NCI-H526 treated with DMSO at 0.1 percent for 48 hours (cell line): Measurements from ENCODE around the gene DNAJC25.
A peak's percentile ranks its signal among the peaks of the same experiment; 100 is the strongest.

Experiments
- DNase-seq: peaks from one replicate; lab custom pipeline; 2025; lab: John Stamatoyannopoulos, UW

DNAJC25 gene

DNA sequence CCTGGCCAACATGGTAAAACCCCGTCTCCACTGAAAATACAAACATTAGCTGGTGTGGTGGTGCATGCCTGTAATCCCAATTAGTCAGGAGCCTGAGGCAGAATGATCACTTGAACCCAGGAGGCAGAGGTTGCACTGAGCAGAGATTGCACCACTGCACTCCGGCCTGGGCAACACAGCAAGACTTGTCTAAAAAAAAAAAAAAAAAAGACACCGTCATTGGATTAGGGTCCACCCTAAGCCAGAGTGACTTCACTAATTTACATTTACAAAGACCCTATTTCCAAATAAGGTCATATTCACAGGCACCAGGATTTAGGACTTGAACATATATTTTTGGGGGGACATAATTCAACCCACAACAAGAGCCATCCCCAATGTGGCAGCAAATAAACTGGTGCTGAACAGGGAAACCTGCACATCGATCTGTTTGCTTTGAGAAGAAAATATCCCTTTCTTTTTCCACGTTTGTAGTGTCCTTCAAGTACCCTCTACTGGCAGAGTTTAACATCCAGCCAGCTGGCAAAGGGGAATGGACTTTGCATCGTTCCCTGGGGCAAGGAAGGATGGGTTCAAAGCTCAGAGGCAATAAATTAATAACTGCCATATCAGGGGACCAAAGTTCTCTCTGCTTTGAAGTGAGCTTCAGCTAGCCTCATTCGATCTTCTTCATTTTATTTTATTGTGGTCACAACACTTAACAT, 3.7 kb upstream of the DNAJC25 start:
- DNase-seq = no peak

DNA sequence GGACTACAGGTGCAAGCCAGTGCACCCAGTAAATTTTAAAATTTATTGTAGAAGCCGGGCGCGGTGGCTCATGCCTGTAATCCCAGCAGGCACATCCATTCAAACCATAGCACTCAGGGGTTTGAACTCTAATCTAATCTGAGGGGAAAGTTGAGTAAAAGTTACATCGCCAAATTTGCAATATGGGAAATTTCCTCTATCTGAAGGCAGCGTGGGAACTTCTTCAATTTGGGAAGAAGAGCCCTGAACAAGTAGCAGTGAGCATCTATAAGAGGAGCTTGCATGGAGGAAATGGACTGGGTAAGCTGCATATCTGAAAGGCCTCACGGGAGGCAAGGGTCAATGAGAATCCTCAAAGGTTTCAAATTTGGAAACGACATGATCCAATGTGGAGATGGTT, 2.7 kb upstream of the DNAJC25 start:
- no peak for DNase-seq

DNA sequence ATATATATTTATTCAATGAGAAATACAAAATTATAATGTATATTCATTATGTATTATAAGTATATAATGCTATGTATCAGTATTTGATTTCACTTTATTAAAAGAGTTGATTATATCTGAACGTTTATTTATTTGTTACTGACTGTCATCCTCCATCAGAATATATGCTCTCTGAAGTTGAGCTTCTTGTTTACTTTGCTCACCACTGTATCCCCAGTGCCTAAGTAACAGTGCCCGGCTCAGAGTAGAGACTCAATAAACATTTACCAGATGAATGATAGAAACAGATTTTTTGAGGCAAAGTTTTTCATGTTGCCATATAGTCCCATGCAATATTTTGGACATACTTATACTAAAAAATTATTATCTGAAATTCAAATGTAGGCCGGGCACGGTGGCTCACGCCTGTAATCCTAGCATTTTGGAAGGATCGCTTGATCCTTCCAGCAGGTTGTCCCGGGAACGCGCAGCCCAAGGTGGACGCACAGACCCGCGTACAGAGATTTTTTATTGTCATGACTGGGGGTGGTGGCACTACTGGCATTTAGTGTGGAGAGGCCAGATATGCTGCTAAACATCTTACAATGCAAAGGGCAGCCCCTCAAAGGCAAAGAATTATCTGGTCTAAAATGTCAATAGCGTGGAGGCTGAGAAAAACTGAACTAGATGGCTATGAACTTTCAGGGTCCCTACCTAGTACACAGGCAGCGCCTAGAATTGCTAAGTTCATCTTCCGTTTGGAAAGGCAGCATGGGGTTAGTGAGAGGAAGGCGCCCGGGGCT, 761 bp upstream of the DNAJC25 start:
- no peak for DNase-seq

DNA sequence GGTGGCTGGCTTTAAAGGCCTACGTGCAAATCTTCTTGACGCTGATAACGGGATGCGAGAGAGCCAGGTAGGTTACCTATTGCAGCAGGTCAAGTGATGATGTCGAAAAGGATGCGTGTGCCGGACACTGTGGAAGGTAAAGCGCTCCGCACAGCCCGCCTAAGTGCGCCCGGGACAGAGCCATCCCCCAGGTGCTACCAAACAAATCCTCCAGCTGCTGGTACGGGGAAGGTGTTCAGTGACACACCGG, 245 bp upstream of the DNAJC25 start:
- no peak for DNase-seq

DNA sequence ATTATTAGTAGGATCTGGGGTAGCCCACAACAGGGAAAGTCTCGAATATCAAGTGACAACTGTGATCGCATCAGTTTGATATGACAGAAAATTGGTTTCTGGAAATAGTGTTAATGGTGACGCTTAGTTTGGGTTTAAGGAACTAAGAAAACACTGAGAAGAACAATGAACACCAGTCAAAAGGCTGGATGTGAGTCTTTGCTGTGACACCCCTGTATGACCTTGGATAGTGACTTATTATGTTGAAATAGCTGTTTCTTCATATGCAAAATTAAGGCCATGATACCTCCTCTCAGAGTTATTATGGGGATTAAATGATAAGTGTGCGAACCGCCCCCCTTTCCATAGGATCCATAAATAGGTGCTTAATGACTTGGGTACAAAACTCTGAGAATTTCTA, 926 bp downstream of the DNAJC25 start:
- no peak for DNase-seq

DNA sequence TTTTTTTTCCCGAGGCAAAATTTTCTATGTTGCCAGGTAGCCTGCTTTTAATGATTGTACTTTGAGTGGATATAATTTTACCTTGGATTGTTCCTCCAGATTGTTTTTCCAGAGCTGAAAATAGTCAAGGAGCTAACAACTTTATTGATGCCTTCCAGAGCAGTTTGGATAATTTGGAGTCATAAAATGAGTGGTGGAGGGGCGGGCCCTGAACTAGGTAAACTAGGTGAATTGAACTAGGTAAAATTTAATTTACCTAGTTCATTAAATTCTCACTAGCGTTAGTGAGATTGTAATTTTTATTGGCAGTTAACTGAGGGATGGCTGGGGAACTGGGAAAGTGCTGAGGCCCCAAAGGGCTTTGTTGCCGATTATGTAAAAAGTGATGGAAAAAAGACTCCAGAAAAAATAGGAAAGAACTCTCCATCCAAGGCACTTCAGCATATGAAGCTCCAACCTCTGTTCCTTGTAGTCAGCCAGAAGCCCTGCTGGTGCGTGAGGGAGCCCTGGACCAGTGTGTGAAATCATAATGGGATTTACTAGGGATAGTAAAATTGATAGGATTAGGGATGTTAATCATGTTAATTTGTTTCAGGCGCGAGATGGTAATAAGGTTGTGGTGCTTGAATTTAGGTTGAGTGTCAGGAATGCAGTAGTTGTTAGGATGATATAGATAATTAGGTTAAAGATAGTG, 1.7 kb downstream of the DNAJC25 start:
- DNase-seq = no peak

DNA sequence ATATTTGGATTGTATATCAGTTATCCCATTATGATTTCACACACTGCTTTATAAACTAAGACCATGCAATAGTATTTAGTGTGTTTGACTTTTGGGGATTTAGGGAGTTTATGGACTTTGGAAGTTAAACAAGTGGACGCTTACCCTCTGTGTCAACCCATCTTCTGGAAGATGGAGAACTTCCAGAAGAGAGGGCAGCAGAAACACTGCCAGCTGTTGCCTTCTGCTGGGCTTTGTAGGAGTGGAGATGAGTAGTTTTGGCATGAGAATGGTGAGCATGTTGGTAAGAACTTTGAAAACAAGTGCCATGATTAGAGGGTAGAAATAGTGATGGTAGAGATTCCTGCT, 2.2 kb downstream of the DNAJC25 start:
- no peak for DNase-seq

DNA sequence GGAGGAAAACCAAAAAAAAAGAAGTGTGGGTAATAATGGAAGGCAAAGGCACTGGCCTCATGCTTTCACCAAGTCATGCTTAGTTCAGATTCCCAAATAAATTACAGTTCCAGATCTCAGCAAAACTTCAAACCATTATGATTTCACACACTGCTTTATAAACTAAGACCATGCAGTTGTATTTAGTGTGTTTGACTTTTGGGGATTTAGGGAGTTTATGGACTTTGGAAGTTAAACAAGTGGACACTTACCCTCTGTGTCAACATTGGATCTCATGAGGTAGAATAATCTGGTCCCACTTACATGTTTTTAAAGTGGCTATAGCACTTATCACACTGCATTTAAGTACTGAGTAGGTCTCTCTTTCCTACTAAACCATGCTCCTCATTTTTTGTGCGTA, 3.7 kb downstream of the DNAJC25 start:
- no peak for DNase-seq

DNA sequence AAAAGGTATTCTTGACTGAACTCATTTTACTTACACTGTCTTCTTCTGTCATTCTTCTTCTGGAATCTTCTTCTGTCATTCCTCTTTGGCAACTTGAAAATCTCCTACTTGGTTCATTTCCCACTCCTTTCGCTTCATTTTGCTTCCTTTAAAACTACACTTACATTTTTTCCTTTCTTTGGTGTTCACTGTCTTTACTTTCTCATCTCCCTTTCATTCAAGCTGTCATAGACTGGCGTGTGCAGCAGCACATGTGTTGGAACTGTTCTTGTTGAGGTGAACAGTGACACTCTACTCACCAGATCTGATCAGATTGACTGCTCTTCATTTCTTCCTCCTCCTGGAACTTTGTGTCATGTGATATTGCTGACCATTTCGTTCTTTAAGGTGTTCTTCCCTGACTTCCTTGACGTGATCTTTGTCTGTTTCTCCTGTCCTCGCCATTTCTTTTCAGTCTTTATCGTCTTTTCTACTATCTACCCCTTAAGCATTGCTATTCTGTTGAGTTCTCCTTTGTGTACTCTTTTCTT, 6.4 kb downstream of the DNAJC25 start:
- no peak for DNase-seq

DNA sequence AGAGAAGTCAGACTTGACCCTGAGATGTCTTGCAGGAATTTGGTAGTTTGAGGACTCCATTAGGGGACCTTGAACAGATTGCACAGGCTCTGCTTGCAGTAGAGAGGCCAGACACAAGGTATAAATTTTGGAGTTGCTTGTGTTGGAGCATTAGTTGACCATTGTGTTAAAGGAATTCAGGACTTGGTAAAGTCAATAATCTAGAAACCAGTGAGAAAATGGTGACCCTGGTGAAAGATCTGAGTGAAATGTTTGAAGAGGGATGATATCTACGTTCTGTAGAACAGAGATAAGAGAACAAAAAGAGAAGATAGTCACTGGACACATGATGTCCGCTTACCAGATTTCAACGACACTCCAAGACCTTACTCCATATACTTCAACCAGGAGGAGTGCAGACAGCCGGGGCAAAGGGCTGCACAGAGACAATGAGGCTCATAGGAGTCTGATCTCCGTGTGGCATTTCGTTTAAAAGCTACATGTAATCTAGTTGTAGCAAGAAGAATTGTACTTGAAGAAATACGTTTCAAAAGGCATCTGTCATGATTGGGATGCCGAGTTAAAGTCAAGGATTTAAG, 13.2 kb downstream of the DNAJC25 start:
- no peak for DNase-seq

DNA sequence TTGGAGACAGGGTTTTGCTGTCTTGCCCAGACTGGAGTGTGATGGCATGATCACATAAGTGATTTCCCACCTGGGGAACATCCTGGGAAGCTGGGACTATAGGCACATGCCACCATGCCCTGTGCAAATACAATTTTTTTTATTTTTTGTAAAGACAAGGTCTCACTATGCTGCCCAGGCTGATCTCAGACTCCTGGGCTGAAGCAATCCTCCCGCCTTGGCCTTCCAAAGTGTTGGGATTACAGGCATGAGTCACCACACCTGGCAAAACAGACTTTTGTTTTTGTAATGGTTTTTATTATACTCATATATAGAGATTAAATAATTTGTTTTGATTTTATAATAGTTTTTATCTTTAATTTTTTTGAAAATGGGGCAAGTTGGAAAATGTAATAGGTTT, 14.7 kb downstream of the DNAJC25 start:
- DNase-seq = no peak

DNA sequence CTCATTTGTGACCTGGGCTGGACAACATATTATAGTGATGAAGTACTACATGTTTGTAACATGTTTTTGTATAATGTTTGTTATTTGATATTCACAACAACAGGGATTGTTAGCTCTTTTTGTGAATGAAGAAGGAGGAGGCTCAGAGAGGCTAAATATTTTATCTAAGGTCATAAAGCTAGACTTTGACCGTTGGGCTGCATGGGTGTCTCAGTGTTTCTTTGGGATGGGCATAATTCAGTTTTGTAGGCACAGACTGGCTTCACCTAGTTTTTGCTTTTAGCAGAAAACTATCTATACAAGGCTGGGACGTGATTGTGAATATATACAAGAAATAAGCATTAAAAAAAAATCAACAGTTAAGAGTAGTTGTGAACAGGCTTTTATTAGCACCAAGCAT, 15.3 kb downstream of the DNAJC25 start:
- DNase-seq = no peak

DNA sequence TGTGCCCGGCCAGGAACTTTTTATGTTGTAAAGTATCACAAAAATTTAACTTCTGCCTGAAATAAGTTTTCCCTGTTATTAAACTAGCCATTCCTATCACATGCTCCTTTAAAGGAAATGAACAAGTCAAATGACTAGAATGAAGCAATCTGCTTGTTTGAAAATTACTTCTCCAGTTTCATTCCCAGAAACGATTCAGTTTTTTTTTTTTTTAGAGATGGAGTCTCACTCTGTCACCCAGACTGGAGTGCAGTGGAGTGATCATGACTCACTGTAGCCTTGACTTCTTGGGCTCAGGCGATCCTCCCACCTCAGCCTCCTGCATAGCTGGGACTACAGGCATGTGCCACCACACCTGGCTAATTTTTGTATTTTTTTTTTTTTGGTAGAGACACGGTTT, 16.9 kb downstream of the DNAJC25 start:
- DNase-seq = no peak

DNA sequence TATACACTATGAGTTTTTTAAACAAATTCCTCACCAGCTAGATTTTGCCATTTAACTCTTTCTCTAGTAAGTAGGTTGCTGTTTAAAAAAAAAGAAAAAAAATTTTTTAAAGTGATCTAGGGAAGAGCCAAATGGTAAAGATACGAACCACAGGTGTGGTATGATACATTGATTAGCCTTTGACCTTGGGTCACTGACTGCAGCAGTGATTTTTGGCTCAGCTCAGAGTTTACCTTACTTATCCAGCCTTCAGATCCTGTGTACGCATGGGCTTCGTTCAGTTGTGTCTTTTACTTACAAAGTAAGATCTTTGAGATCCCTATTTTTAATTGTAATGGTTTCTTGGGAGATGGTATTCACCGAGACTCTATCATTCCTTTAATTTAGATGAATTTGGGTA, 17.9 kb downstream of the DNAJC25 start:
- no peak for DNase-seq

DNA sequence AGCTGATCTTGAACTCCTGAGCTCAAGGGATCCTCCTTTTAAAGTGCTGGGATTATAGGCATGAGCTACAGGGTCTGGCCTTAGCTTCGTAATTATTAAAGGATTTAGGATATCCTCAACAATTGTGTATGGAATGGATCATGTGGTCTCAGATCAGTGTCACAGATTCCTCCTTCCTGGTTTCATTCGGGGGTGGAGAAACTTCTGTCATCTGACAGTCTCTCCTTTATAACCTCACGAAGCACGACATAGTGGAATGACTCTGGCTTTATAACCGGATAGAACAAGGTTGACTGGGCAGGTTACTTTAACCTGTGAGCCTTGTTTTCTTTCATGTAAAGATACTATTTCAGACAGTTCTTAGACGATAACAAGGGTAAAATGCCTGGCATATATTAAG, 25.9 kb downstream of the DNAJC25 start:
- DNase-seq = no peak

DNA sequence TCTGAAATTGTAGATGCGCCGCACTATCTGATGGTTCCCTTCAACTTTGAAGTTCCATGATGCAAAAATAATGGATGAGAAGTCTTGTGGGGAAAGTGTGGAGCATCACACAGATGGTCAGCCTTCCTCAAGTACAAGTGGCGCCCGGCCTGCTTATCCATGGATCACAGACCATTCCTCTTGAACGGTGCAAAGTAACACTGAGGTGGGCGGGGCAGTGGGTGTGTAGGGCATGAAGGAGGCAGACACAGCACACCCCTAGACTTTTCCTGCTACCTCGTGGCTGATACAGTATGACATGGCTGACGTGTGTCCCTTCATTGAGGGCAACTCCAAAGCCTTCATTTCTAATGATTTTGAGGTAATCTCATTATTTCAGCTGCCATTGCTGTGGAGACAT, 27.8 kb downstream of the DNAJC25 start:
- no peak for DNase-seq

DNA sequence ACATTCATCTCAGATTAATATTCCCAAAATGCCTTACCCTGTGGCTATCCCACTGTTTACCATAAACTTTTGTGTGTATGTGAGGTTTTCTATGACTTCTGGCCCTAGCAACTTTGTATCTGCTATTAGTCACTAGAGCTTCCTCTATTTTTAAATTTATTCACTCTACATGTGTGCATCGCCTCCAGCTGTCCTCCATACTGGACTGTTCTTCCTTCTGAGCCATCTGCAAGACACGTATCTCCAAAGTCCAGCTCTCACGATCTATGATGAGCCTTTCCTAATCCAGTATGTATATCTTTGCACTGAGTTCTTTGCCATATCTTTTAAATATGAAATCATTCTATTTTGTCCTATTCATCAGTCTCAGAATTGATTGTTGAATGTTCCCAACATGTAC, 28.6 kb downstream of the DNAJC25 start:
- no peak for DNase-seq

DNA sequence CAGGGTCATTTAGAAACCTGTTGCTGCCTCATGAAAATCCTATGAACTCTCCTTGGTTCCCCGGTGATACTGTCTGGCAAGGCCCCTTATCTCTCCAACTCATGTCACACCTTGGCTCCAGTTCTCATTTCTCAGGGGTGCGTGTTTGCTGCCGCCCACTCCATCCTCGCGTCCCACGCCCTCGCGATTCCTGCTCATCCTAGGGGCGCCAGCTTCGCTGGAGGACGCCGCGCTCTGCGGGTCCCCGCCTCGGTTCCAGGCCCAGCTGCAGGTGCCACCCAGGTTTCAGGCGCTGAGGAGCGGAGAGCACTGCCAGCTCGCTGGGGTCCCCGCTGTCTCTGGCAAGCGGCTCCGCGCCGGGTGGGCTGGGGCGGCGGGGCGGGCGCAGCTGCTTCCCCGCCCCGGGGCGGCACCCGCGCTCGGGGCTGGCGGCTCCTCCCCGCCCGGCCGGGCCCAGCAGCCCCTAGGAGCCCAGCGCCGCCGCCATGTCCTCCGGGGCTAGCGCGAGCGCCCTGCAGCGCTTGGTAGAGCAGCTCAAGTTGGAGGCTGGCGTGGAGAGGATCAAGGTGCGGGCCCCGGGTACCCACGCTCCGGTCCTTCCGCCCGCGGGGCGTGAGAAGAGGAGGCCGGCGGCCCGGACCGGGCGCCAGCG, 30.1 kb downstream of the DNAJC25 start, which contains the start of gene GNG10:
Gene GNG10 (plus strand): TSS at position 456 of the 652 bp plus-strand sequence. CDS start 30 bp downstream, at position 486.
- peak; percentile 7 for DNase-seq

DNA sequence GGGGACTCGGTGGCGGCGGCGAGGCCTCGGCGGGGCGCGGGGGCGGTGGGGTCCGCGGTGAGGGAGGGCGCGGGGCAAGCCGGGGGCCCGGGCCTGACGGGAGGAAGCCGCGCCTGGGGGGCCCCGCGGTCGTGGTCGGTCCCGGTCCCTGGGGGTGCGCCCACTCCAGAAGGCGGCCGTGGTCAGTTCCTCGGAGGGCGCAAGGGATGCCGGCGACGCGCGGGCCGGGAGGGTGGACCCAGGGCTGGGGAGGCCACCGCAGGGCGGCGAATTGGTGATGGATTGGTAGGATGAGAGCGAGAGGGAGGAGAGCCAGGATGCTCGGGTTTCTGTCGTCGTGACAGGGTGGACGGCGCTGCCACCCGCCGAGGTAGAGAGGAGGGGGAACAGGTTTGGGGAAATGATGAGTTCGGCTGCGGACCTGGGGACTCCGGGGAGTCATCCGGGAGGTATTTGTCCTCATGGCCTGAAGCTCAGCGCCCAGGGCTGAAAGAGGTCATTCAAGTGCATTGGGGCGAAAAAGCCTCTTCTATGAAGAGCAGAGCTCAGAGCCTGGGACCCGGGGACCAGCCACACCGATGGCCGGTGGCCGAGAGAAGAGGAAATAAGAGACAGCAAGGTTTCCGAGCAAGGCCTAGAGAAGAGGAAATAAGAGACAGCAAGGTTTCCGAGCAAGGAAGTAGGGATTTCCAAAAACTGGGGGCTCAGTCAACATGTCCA, 30.8 kb downstream of the DNAJC25 start:
- no peak for DNase-seq

DNA sequence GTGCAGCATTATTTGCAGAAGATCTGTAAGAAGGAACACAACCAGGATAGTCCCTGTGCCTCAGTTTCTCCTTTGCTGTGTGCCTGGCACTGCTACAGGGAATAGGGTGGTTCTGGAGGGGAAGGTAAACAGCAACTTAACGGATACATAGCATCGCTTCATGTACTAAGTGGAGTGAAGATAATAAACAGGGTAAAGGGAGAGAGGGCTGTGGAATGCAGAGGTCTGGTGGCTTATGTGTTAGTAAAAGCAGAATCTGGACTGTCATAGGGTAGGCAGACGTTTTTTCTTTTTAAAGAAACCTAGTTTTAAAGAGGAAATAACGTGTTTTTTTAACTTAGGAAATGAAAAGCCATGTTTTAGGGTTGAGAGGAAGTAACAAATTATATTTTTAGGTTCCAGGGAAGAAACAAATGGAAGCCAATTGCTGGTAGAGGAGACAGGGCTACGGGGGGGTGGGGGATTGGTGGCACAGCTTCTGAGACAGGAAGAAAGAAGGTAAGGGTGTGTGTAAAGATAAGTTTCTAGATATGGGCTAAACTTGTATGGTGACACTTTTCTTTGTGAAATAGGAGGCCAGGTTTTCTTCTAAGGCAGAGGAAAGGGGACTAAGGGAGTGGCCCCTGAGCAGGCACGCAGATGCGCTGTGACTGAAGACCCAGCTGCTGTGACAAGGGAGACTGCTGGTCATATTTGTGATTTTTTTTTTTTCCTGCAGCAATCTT, 31.6 kb downstream of the DNAJC25 start:
- DNase-seq = no peak

DNA sequence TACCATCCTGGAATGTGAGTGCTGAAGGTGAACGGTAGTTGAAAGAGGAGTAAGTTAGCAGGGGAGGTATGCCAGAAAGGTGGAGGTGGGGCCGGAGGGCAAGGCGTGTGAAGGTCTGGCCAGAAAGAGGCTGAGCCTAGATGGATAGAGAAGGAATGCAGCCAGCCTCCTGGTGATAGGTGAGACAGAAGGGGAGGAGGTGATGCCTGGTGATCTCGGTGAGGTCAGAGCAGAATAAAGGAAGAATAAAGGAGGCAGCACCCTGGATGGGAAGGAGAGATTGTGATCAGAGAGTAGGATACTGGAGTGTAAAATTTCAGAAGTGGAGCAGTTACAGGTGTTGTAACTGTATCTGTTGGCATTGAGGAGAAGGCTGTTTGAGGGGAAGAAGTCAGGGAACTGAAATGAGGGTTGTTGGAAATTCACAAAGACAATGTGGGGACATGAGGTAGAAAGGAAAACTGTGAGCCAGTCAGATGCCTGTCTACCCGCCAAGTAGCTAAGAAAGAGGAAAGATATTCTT, 32.2 kb downstream of the DNAJC25 start:
- DNase-seq = no peak
